MM.1S (cell line): Measurements from ENCODE around the gene CLASP1.

Experiments used
- DNase-seq: peaks from one replicate; pipeline ENCODE4 v3.0.0-alpha.2; 2015
- H2AFZ ChIP-seq: fragments of 300-600 bp; sonication (generic); 2 replicates; pipeline ENCODE4 v1.6.0; 2016; ENCODE audit warnings: antibody characterized with exemption, low read length
- H3F3A ChIP-seq: fragments of 300-600 bp; sonication (generic); 2 replicates; pipeline ENCODE4 v1.6.1; 2016; ENCODE audit warnings: mild to moderate bottlenecking, antibody characterized with exemption, low read length, moderate library complexity, mixed read lengths; ENCODE audit not compliant: insufficient read depth
- H3K27ac ChIP-seq: fragments of 300-600 bp; sonication (generic); 2 replicates; pipeline ENCODE4 v1.5.1; 2016; ENCODE audit warnings: mild to moderate bottlenecking, low read length
- H3K27me3 ChIP-seq: fragments of 300-600 bp; sonication (generic); replicated peaks from 2 replicates; pipeline ENCODE4 v1.6.0; 2016; ENCODE audit warnings: low read length; ENCODE audit not compliant: insufficient read depth
- H3K36me3 ChIP-seq: fragments of 300-600 bp; sonication (generic); replicated peaks from 2 replicates; pipeline ENCODE4 v1.6.1; 2016; ENCODE audit warnings: mild to moderate bottlenecking, low read length, mixed read lengths; ENCODE audit not compliant: insufficient read depth
- H3K4me1 ChIP-seq: fragments of 300-600 bp; sonication (generic); 2 replicates; pipeline ENCODE4 v1.6.1; 2016; ENCODE audit warnings: low read length, mixed read lengths
- H3K4me2 ChIP-seq: fragments of 300-600 bp; sonication (generic); 2 replicates; pipeline ENCODE4 v1.6.0; 2016; ENCODE audit warnings: low read depth, low read length
- H3K4me3 ChIP-seq: fragments of 300-600 bp; sonication (generic); 2 replicates; pipeline ENCODE4 v1.5.1; 2016; ENCODE audit warnings: low read length, mixed read lengths
- H3K79me2 ChIP-seq: fragments of 300-600 bp; sonication (generic); 2 replicates; pipeline ENCODE4 v1.6.1; 2016; ENCODE audit warnings: mixed run types, low read length, mixed read lengths
- H3K9ac ChIP-seq: fragments of 300-600 bp; sonication (generic); 2 replicates; pipeline ENCODE4 v1.6.1; 2016; ENCODE audit warnings: low read length, mixed read lengths
- H3K9me2 ChIP-seq: fragments of 300-600 bp; sonication (generic); replicated peaks from 2 replicates; pipeline ENCODE4 v1.6.1; 2016; ENCODE audit warnings: mild to moderate bottlenecking, low read length, mixed read lengths; ENCODE audit not compliant: insufficient read depth
- H3K9me3 ChIP-seq: fragments of 300-600 bp; sonication (generic); replicated peaks from 2 replicates; pipeline ENCODE4 v1.6.1; 2016; ENCODE audit warnings: mild to moderate bottlenecking, low read length, mixed read lengths; ENCODE audit not compliant: insufficient read depth
- H4K20me1 ChIP-seq: fragments of 300-600 bp; sonication (generic); 2 replicates; pipeline ENCODE4 v1.6.1; 2016; ENCODE audit warnings: mild to moderate bottlenecking, low read length, moderate library complexity, mixed read lengths; ENCODE audit not compliant: insufficient read depth
- CTCF ChIP-seq: fragments of 300-600 bp; sonication (generic); IDR thresholded peaks from 2 replicates; pipeline ENCODE4 v1.5.1; 2016; ENCODE audit warnings: antibody characterized with exemption, low read length, mixed read lengths
- EZH2 ChIP-seq: fragments of 300-600 bp; sonication (generic); optimal IDR thresholded peaks from 2 replicates; pipeline ENCODE3; 2017; ENCODE audit warnings: low read depth, mild to moderate bottlenecking, antibody characterized with exemption, low read length, mixed read lengths
- EZH2phosphoT487 ChIP-seq: fragments of 300-600 bp; sonication (generic); IDR thresholded peaks from 2 replicates; pipeline ENCODE4 v1.6.1; 2018; ENCODE audit warnings: antibody characterized with exemption, low read length

The CLASP1 gene

DNA sequence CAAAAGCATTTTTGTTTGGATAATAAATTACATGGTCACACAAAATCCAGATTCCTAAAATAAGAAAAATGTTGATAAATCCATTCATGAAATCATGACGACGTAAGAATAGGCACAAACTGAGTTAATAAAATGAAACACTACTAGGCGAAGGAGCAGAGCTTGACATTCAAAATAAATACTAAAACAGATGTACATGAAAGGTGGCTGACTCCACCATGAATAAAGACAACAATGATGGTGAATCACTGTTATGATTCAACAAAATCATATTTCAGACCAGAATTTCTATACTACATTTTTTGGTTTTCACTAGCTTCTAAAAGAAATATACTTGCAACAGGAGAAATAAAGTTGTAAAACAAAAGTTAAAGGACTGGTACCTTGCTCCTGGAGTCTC, 240.6 kb downstream of the CLASP1 start:
- no peak overlapping the region for H2AFZ ChIP-seq
- H3F3A ChIP-seq: no peaks in the 10 kb centered on the region
- no peak overlapping the region for H3K4me2 ChIP-seq
- TF ChIP-seq CTCF: no peak
- no peak for TF ChIP-seq EZH2phosphoT487
- TF ChIP-seq EZH2: no peak
- H3K4me3 ChIP-seq: no peak overlapping the region
- H3K79me2 ChIP-seq: no peaks in the 10 kb centered on the region
- no peaks in the 10 kb centered on the region for H3K27me3 ChIP-seq
- no peak overlapping the region for H3K9ac ChIP-seq
- H4K20me1 ChIP-seq: no peaks in the 10 kb centered on the region; the same call in 1 of the 2 replicates
- H3K9me3 ChIP-seq: no peaks in the 10 kb centered on the region
- DNase-seq: no peak
- no peak overlapping the region for H3K27ac ChIP-seq
- peaks cover 5% of the 10 kb centered on the region; the same call in 1 of the 2 replicates for H3K36me3 ChIP-seq
- H3K9me2 ChIP-seq: no peaks in the 10 kb centered on the region
- no peaks in the 10 kb centered on the region for H3K4me1 ChIP-seq

DNA sequence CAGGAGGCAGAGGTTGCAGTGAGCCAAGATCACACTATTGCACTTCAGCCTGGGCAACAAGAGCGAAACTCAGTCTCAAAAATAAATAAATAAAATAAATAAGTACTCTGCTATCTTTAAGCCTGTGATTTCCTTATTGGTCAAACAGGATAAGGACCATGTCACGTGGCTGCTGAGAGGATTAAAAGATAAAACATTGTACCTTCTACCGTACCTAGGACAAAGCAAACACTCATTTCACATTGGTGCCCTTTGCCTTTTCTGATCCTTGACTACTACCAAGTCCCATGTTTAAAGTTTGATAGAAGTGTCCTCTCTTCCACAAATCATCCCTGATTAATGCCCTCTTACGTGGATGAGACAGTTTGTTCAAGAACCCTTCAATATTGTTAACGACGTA, 244.0 kb downstream of the CLASP1 start:
- Histone ChIP-seq H3K9me3 (no peaks in the 10 kb centered on the region), H3F3A (no peaks in the 10 kb centered on the region), H3K9ac (no peak overlapping the region), H3K27ac (no peak overlapping the region), H3K4me3 (no peak overlapping the region), H3K36me3 (peaks cover 5% of the 10 kb centered on the region; the same call in 1 of the 2 replicates), H4K20me1 (no peaks in the 10 kb centered on the region), H3K4me1 (no peaks in the 10 kb centered on the region), H3K4me2 (no peak overlapping the region), H3K79me2 (no peaks in the 10 kb centered on the region), H3K9me2 (no peaks in the 10 kb centered on the region), H2AFZ (no peak overlapping the region), H3K27me3 (no peaks in the 10 kb centered on the region)
- TF ChIP-seq EZH2 (no peak), EZH2phosphoT487 (no peak), CTCF (no peak)
- DNase-seq: no peak

- no peaks in the 10 kb centered on the region for H3K9me2 ChIP-seq
- TF ChIP-seq EZH2phosphoT487 (no peak), CTCF (no peak), EZH2 (no peak)
- H3K79me2 ChIP-seq: no peaks in the 10 kb centered on the region
- H3K4me3 ChIP-seq: no peak overlapping the region
- H3F3A ChIP-seq: no peaks in the 10 kb centered on the region
- H3K27ac ChIP-seq: no peak overlapping the region
- H3K4me2 ChIP-seq: no peak overlapping the region
- H3K27me3 ChIP-seq: no peaks in the 10 kb centered on the region
- H2AFZ ChIP-seq: no peak overlapping the region
- 0 out of 2 replicates have a peak, but pooled peaks cover 2% of the 10 kb centered on the region for H3K36me3 ChIP-seq
- H3K9me3 ChIP-seq: no peaks in the 10 kb centered on the region
- no peaks in the 10 kb centered on the region for H4K20me1 ChIP-seq
- no peaks in the 10 kb centered on the region for H3K4me1 ChIP-seq
- no peak for DNase-seq
- no peak overlapping the region for H3K9ac ChIP-seq
These were observed 249.1 kb downstream of the CLASP1 start for GRCh38 chr2:121400201-121400600.
